ENCODE results near the gene FMNL2.

GRCh38 chr2:152304836-152305235 lies 30.1 kb upstream of the FMNL2 start:
- no peak for TF ChIP-seq POLR2A (IDR thresholded peaks at IDR 0.05; ENCODE audit: low read length)
- no peak for TF ChIP-seq GATA1 (IDR thresholded peaks at IDR 0.05; ENCODE audit: low read depth, low read length)

Measured in erythroblast (primary cell).